RWPE1 (cell line): ENCODE results near the gene COL5A1.

ENCODE experiments used
- CTCF ChIA-PET: fragments of 350-600 bp; sonication (Branson Sonifier 250); formaldehyde crosslinking; extraction: SDS; loops from one replicate; lab custom pipeline; 2021; lab: Yijun Ruan, JAX
- POLR2A ChIA-PET: fragments of 400-600 bp; formaldehyde crosslinking; extraction: SDS; loops from one replicate; lab custom pipeline; 2020; ENCODE audit warnings: antibody characterized with exemption; ENCODE audit not compliant: low non-redundant PET; lab: Yijun Ruan, JAX
- DNase-seq: peaks from one replicate; pipeline ENCODE4 v3.0.0; 2012; ENCODE audit warnings: low spot score
- H3K27ac ChIP-seq: fragments of 450-650 bp; 2 replicates; pipeline ENCODE4 v1.5.1; 2017
- TF ChIP-seq, protein P1 (sequence below): fragments of 450-650 bp; conservative IDR thresholded peaks from 2 replicates; pipeline ENCODE4 v1.5.1; 2017; ENCODE audit warnings: low read depth, mild to moderate bottlenecking

The COL5A1 gene

DNA sequence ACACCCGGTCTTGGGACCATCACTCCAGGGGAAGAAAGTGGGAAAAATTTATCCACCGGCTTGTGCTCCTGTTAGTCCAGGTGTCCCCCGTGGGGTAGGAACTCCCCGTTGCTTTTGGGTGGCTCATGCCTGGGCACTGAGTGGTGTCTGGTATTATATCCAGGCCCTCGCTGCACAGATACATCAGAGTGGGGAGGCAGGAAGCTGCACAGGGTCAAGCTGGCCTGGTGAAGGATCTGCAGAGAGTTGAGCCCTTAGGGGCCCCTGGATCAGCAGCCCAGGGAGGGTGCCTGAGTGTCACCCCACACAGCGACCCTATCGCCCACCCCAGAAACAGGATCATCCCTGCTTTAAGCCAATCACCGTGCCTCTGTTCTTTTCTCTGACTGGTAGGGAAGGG is 24.4 kb upstream of the COL5A1 start:
- H3K27ac ChIP-seq, result no peak overlapping the region
- TF ChIP-seq, protein P1, sequence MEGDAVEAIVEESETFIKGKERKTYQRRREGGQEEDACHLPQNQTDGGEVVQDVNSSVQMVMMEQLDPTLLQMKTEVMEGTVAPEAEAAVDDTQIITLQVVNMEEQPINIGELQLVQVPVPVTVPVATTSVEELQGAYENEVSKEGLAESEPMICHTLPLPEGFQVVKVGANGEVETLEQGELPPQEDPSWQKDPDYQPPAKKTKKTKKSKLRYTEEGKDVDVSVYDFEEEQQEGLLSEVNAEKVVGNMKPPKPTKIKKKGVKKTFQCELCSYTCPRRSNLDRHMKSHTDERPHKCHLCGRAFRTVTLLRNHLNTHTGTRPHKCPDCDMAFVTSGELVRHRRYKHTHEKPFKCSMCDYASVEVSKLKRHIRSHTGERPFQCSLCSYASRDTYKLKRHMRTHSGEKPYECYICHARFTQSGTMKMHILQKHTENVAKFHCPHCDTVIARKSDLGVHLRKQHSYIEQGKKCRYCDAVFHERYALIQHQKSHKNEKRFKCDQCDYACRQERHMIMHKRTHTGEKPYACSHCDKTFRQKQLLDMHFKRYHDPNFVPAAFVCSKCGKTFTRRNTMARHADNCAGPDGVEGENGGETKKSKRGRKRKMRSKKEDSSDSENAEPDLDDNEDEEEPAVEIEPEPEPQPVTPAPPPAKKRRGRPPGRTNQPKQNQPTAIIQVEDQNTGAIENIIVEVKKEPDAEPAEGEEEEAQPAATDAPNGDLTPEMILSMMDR, result no peak
- POLR2A ChIA-PET, result no interaction called here
- CTCF ChIA-PET, result interaction anchor here (0.6 kb wide), 2 partner anchors 10 to 34 kb away, joined by 3 to 4 read pairs; no protein-coding TSS in a partner anchor
- DNase-seq, result no peak

GRCh38 chr9:134617836-134618162 is 23.8 kb upstream of the COL5A1 start:
- H3K27ac ChIP-seq, result no peak overlapping the region
- ChIA-PET POLR2A (no interaction called here), CTCF (interaction anchor here (0.6 to 1.1 kb wide), 3 partner anchors 11 to 38 kb away, joined by 3 to 4 read pairs (median 3); no protein-coding TSS in a partner anchor)
- TF ChIP-seq, protein P1, result no peak
- DNase-seq, result no peak

DNA sequence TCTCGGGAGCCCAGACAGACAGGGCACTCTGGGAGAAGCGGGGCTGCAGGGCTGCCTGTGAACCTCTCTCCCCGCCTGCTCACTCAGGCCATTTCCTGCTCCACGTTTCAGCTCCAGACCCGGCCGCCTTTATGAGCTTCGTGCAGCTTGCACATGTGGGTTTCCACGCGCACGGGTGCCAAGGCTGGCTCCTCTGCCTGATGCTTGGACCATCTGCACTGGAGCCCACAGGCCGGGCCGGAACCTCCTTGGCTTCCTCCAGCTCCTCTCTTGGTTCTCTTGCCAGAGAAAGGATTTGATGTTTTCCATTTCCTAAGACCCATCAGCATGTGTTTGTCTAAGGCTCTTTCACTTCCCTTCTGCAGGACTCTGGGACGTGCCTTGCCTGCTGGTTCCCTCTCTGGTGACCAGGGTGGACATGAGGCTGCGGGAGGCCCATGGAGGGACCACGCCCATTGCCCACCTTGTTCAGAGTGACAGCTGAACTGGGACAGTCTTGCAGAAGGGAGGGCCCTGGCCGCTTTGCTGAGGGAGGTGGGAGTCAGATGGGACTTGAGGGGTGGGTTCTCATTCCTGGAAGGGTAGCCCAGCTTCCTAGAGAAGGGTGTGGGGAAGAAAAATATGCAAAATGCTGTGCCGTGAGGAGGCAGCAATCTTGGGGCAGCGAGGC is 23.3 kb upstream of the COL5A1 start:
- POLR2A ChIA-PET, result no interaction called here
- no peak overlapping the region for H3K27ac ChIP-seq
- DNase-seq, result no peak
- TF ChIP-seq, protein P1, result no peak
- CTCF ChIA-PET, result interaction anchor here (0.6 to 1.1 kb wide), 3 partner anchors 11 to 38 kb away, joined by 3 to 4 read pairs (median 3); no protein-coding TSS in a partner anchor

GRCh38 chr9:134618833-134619447 is 22.7 kb upstream of the COL5A1 start:
- POLR2A ChIA-PET, result no interaction called here
- no peak overlapping the region for H3K27ac ChIP-seq

GRCh38 chr9:134619448-134619982 is 22.1 kb upstream of the COL5A1 start:
- no peak for DNase-seq
- POLR2A ChIA-PET, result no interaction called here
- TF ChIP-seq, protein P1, result no peak
- no peak overlapping the region for H3K27ac ChIP-seq
- CTCF ChIA-PET, result no interaction called here

More at GRCh38 chr9:134618833-134619447, 22.7 kb upstream of the COL5A1 start:
- CTCF ChIA-PET, result interaction anchor here (1.1 kb wide), 1 partner anchor 37 kb away, joined by 3 read pairs; no protein-coding TSS in a partner anchor
- DNase-seq, result no peak
- TF ChIP-seq, protein P1, result no peak

DNA sequence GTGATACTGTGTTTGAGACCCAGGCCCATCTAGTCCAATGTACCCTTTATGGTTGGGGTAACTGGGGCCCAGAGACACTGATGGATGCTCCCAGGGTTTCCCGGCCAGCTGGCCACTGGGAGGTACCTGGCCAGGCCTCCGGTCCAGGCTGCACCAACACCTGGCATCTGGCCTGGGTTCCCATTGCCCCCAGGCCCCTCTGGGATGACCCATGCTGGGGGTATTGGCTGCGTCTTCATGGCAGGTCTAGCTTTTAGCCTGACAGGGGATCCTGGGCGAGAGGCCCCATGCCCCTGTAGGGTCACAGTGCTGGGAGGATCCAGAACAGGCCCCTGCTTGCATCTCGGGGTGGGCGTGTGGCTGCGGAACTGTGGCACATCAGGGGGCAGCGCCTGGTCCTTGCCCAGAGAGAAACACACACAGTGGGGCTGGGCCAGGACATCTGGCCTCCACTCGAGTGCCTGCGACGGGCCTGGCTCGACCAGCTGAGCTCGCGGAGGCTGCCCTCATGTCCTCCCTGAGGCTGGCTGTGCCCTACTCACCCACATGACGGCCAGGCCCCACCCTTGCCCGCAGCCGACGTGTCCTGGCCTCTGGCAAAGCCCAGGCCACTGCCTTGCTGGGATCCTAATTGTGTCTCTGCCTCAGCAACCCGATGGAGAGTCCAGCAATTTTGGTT is 21.5 kb upstream of the COL5A1 start:
- ChIA-PET CTCF (interaction anchor here (0.7 to 1.4 kb wide), 2 partner anchors 19 to 32 kb away, joined by 3 read pairs; no protein-coding TSS in a partner anchor), POLR2A (no interaction called here)
- H3K27ac ChIP-seq, result no peak overlapping the region
- TF ChIP-seq, protein P1, result no peak
- no peak for DNase-seq
